ENCODE measurements around the gene EFTUD2.

- TF ChIP-seq POLR2AphosphoS5 (IDR thresholded peaks at IDR 0.05; ENCODE audit: low read depth, low read length) (no peak), TAF1 (IDR thresholded peaks at IDR 0.05; ENCODE audit: borderline replicate concordance, low read depth, low read length) (no peak)
These were observed 14.9 kb upstream of the EFTUD2 start for GRCh38 chr17:44914148-44914547.
